ENCODE measurements around the gene SARS2.
A peak's percentile ranks its signal among the peaks of the same experiment; 100 is the strongest.

SARS2 gene

DNA sequence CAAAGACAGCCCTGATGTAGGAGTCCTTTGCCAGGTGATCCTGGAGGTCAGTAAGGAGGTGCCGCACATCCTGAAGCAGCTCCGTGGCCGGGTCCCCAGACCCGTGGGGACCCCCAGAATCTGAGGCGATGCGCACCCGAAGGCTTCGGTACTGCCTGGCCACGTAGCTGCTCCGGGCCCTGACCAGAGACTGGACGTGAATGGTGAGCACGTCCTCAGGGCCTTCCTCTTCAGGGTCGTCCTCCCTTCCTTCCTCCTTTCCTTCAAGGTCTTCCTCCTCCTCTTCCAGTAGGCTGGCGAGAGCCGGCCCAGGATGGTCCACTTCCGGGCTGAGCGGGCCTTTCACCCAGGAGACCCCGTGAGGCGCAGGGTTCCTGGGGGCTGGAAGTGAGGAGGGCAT, 60.0 kb downstream of the SARS2 start:
- H3K4me3 ChIP-seq: no peak overlapping the region

DNA sequence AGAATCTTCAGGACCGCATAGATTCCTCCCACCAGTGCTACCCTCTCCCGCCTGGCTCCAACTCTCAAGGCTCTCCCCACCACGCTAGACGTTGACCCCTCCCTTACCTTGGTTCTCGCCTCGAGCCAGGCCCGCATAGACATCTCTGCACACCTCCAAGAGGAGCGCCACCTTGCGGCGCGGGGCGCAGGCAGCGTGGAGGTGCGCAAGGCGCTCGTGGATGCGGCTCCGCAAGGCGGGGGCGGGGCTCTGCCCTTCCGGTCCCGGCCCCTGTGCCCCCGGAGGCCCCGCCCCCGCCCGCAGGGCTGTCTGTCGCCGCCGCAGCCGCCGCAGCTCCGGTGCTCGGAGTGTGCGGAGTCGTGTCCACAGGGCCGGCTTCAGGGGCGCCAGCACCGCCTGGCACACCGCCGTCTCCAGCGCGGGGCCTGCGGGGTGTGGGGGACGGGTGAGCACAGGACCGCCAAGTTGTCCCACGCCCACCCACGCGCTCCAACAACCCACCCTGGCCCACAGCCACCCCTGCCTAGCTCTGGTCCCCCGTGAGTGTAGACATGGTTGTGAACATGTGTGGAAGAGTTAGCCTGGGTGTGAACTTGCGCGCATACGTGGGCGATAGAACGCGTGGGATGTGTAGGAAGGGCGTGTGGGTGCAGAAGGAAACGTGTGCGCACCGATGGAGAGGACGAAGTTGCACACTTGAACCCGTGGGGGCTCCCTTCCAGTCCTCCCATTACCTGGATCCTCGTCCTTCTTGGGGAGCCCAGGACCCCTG, 60.5 kb downstream of the SARS2 start:
- no peak overlapping the region for H3K27ac ChIP-seq
- no peaks in the 10 kb centered on the region for H3K36me3 ChIP-seq (ENCODE audit: insufficient read depth, low read length)
- no peak overlapping the region for H3K4me3 ChIP-seq
- DNase-seq (ENCODE audit: low read depth, low spot score): no peak
- no peaks in the 10 kb centered on the region for H3K9me3 ChIP-seq (ENCODE audit: low read depth, low read length)
- TF ChIP-seq EZH2 (IDR thresholded peaks at IDR 0.05) (no peak), POLR2AphosphoS5 (IDR thresholded peaks at IDR 0.05; ENCODE audit: borderline replicate concordance, low read depth, low read length) (peak; percentile 30; the same call in 1 of the 2 replicates)
- H3K9ac ChIP-seq (ENCODE audit: insufficient read length): no peak overlapping the region

More for the DNA sequence above, 60.0 kb downstream of the SARS2 start:
- TF ChIP-seq EZH2 (IDR thresholded peaks at IDR 0.05) (no peak), FOXP2 (optimal IDR thresholded peaks at IDR 0.05; ENCODE audit: control extremely low read depth, extremely low read length, insufficient read depth) (no peak), POLR2AphosphoS5 (IDR thresholded peaks at IDR 0.05; ENCODE audit: borderline replicate concordance, low read depth, low read length) (no peak)
- Histone ChIP-seq H3K36me3 (ENCODE audit: insufficient read depth, low read length) (no peaks in the 10 kb centered on the region), H3K9me3 (ENCODE audit: low read depth, low read length) (no peaks in the 10 kb centered on the region), H3K9ac (ENCODE audit: insufficient read length) (no peak overlapping the region), H3K27ac (no peak overlapping the region)
- no peak for DNase-seq (ENCODE audit: low read depth, low spot score)

- H3K27ac ChIP-seq: no peak overlapping the region
- DNase-seq (ENCODE audit: low read depth, low spot score): no peak
- H3K9ac ChIP-seq (ENCODE audit: insufficient read length): no peak overlapping the region
Observed at GRCh38 chr19:38869160-38869835, 61.3 kb downstream of the SARS2 start.

DNA sequence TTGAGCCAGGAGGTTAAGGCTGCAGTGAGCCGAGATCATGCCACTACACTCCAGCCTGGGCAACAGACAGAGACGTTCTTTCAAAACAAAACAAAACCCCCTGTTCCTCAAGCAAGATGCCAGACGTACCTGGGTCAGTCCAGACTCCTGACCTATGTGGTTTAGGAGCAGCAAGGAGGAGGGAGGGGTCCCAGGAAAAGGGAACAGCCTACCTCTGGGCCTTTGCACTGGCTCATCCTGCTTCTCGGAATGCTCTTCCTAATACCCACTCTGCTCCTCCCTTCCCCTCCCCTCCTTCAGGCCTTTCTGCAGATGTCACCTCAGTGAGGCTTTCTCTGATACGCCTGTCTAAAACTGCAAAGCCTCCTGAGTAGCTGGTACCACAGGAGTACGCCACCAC, 62.0 kb downstream of the SARS2 start:
- Histone ChIP-seq H3K36me3 (ENCODE audit: insufficient read depth, low read length) (no peaks in the 10 kb centered on the region), H3K4me3 (no peak overlapping the region), H3K9me3 (ENCODE audit: low read depth, low read length) (no peaks in the 10 kb centered on the region), H3K27ac (no peak overlapping the region), H3K9ac (ENCODE audit: insufficient read length) (no peak overlapping the region)
- no peak for TF ChIP-seq FOXP2 (optimal IDR thresholded peaks at IDR 0.05; ENCODE audit: control extremely low read depth, extremely low read length, insufficient read depth)
- TF ChIP-seq POLR2AphosphoS5 (IDR thresholded peaks at IDR 0.05; ENCODE audit: borderline replicate concordance, low read depth, low read length): no peak
- TF ChIP-seq EZH2 (IDR thresholded peaks at IDR 0.05): no peak
- DNase-seq (ENCODE audit: low read depth, low spot score): no peak

More at GRCh38 chr19:38869160-38869835, 61.3 kb downstream of the SARS2 start:
- Histone ChIP-seq H3K9me3 (ENCODE audit: low read depth, low read length) (no peaks in the 10 kb centered on the region), H3K36me3 (ENCODE audit: insufficient read depth, low read length) (no peaks in the 10 kb centered on the region), H3K4me3 (no peak overlapping the region)
- TF ChIP-seq FOXP2 (optimal IDR thresholded peaks at IDR 0.05; ENCODE audit: control extremely low read depth, extremely low read length, insufficient read depth): no peak
- TF ChIP-seq POLR2AphosphoS5 (IDR thresholded peaks at IDR 0.05; ENCODE audit: borderline replicate concordance, low read depth, low read length): no peak
- no peak for TF ChIP-seq EZH2 (IDR thresholded peaks at IDR 0.05)

DNA sequence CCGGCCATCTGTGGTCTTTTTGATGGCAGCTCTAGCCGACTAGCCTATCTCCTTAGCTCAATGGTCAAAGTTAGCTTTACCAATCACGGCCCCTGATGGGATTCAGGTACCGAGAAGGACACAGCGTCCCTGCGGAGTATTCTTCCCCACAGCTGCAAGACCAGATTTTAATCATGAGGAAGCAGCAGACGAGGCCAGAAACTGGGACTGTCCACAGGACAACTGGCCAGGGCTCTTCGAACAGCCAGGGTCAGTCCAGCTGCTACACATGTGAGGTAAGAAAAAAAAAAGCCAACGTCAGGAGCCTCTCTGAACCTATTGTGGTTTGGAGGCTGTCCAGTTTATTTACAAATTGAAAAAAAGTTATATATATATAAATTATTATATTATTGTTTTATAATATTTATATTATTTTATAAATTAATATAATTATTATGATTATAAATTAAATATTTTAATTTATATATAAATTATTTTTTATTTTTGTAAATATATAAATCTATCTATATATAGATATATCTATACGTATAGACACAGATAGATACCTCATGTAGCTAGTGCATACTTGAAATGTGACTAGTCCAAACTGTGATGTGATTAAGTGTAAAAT, 63.3 kb downstream of the SARS2 start:
- no peak overlapping the region for H3K4me3 ChIP-seq
- no peaks in the 10 kb centered on the region for H3K36me3 ChIP-seq (ENCODE audit: insufficient read depth, low read length)
- TF ChIP-seq FOXP2 (optimal IDR thresholded peaks at IDR 0.05; ENCODE audit: control extremely low read depth, extremely low read length, insufficient read depth) (no peak), EZH2 (IDR thresholded peaks at IDR 0.05) (no peak), POLR2AphosphoS5 (IDR thresholded peaks at IDR 0.05; ENCODE audit: borderline replicate concordance, low read depth, low read length) (no peak)
- no peaks in the 10 kb centered on the region for H3K9me3 ChIP-seq (ENCODE audit: low read depth, low read length)
- DNase-seq (ENCODE audit: low read depth, low spot score): no peak
- H3K27ac ChIP-seq: no peak overlapping the region
- no peak overlapping the region for H3K9ac ChIP-seq (ENCODE audit: insufficient read length)
